HepG2 (cell line): ENCODE data around the gene ECHS1. TPM values are rescaled to one million over a fixed set of nuclear protein-coding genes. Genes with fewer than 3 reads are reported as not detected.
A peak's percentile ranks its signal among the peaks of the same experiment; 100 is the strongest.

ENCODE experiments used
- ATAC-seq: fragments of 200-7000 bp; cut with Tn5 transposase; 3 replicates; pipeline ENCODE4 v1.9.1; 2020; ENCODE audit warnings: mild to moderate bottlenecking, moderate library complexity
- BruUV-seq: library from RNA; stranded (reverse); fragments of 400-500 nt; replicated peaks from 2 replicates; lab custom pipeline; 2021; lab: Mats Ljungman, UMichigan
- CTCF ChIA-PET: fragments of 300-600 bp; formaldehyde crosslinking; extraction: SDS; loops from one replicate; lab custom pipeline; 2021; ENCODE audit warnings: low total read pairs, inconsistent platforms, low intra/inter-chr PET ratio; lab: Yijun Ruan, JAX
- POLR2A ChIA-PET: fragments of 350-600 bp; sonication (Branson Sonifier 250); formaldehyde crosslinking; loops from one replicate; lab custom pipeline; 2020; ENCODE audit warnings: antibody characterized with exemption, inconsistent platforms; lab: Yijun Ruan, JAX
- DNase-seq: peaks from one replicate; pipeline ENCODE4 v3.0.0-alpha.2; 2015; ENCODE audit warnings: low spot score
- FAIRE-seq: peaks from 3 replicates; lab custom pipeline; 2011; peaks lifted over from hg19 to GRCh38; lab: Jason Lieb, UNC
- H2AFZ ChIP-seq: one replicate; pipeline ENCODE4 v1.6.1; 2011; ENCODE audit warnings: low read length, inconsistent platforms
- H3K27ac ChIP-seq: fragments of 300-600 bp; 3 replicates; pipeline ENCODE4 v1.8.0; 2011; ENCODE audit warnings: mixed run types, mild to moderate bottlenecking, mixed read lengths, low read length, inconsistent platforms; ENCODE audit not compliant: insufficient read depth; ENCODE audit errors: extremely low read length
- H3K27me3 ChIP-seq, 2 experiments: fragments of 200-600 bp in 1 of 2; 2 replicates in 1 of 2; 3 replicates in 1 of 2; pipeline versions ENCODE4 v1.6.0 to v1.8.0; 2011; ENCODE audit warnings: low read length in 2 of 2, mild to moderate bottlenecking in 2 of 2, moderate library complexity in 2 of 2, inconsistent platforms in 1 of 2; ENCODE audit not compliant: insufficient read depth in 2 of 2, control insufficient read depth in 1 of 2
- H3K36me3 ChIP-seq, 2 experiments: fragments of 200-600 bp in 1 of 2; replicated peaks in 1 of 2; 2 replicates in 1 of 2; 3 replicates in 1 of 2; pipeline versions ENCODE4 v1.5.1 to v1.8.0; 2011; ENCODE audit warnings: low read length in 2 of 2, inconsistent platforms in 1 of 2; ENCODE audit not compliant: insufficient read depth in 2 of 2, control insufficient read depth in 1 of 2
- H3K4me1 ChIP-seq: 2 replicates; pipeline ENCODE4 v1.5.1; 2012; ENCODE audit warnings: low read length, inconsistent platforms; ENCODE audit not compliant: insufficient read depth
- H3K4me2 ChIP-seq: 2 replicates; pipeline ENCODE4 v1.6.0; 2011; ENCODE audit warnings: low read depth, low read length, inconsistent platforms
- H3K4me3 ChIP-seq, 3 experiments: fragments of 200-600 bp in 1 of 3; sonication (generic), shearing (Covaris generic) in 1 of 3; replicated peaks in 1 of 3; 2 replicates each; pipeline ENCODE4 v1.5.1; 2011 to 2016; ENCODE audit warnings: low read length in 3 of 3, inconsistent platforms in 2 of 3, low read depth in 2 of 3, mild to moderate bottlenecking in 2 of 3, control low read depth in 1 of 3, mixed read lengths in 1 of 3; ENCODE audit not compliant: insufficient read depth in 1 of 3
- H3K79me2 ChIP-seq: one replicate; pipeline ENCODE4 v1.6.1; 2011; ENCODE audit warnings: low read length, inconsistent platforms; ENCODE audit not compliant: insufficient read depth
- H3K9ac ChIP-seq: 2 replicates; pipeline ENCODE4 v1.6.0; 2011; ENCODE audit warnings: mild to moderate bottlenecking, low read depth, low read length, inconsistent platforms; ENCODE audit not compliant: insufficient read depth
- H3K9me3 ChIP-seq: 2 replicates; pipeline ENCODE4 v1.5.1; 2012; ENCODE audit warnings: mild to moderate bottlenecking, low read length
- H4K20me1 ChIP-seq: 2 replicates; pipeline ENCODE4 v1.6.0; 2011; ENCODE audit warnings: inconsistent platforms, mild to moderate bottlenecking, low read length, moderate library complexity; ENCODE audit not compliant: insufficient read depth
- AGO2 ChIP-seq: fragments of 200-400 bp; formaldehyde crosslinking; optimal IDR thresholded peaks from 2 replicates; pipeline ENCODE3; 2017; ENCODE audit warnings: mild to moderate bottlenecking, low read depth, low read length, moderate library complexity
- AKNA ChIP-seq: sonication (generic); formaldehyde crosslinking; IDR thresholded peaks from 2 replicates; pipeline ENCODE4 v1.4.0; 2020; ENCODE audit warnings: missing genetic modification reagents, borderline replicate concordance
- ARNT2 ChIP-seq: sonication (generic); formaldehyde crosslinking; IDR thresholded peaks from 2 replicates; pipeline ENCODE4 v1.8.0; 2022; ENCODE audit warnings: mild to moderate bottlenecking, low read depth, missing genetic modification reagents, moderate library complexity
- GLI4 ChIP-seq: sonication (generic); formaldehyde crosslinking; IDR thresholded peaks from 2 replicates; pipeline ENCODE4 v1.5.1; 2020; ENCODE audit warnings: missing genetic modification reagents, mild to moderate bottlenecking, moderate library complexity, borderline replicate concordance
- HDAC2 ChIP-seq: sonication (generic); formaldehyde crosslinking; IDR thresholded peaks from 2 replicates; pipeline ENCODE4 v1.4.0; 2020; ENCODE audit warnings: missing genetic modification reagents
- KLF6 ChIP-seq: IDR thresholded peaks from 2 replicates; pipeline ENCODE4 v1.8.0; 2016; ENCODE audit warnings: missing biosample characterization, missing genetic modification reagents
- NBN ChIP-seq: fragments of 450-650 bp; conservative IDR thresholded peaks from 2 replicates; pipeline ENCODE4 v1.6.1; 2017
- RBFOX2 ChIP-seq: fragments of 200-400 bp; formaldehyde crosslinking; IDR thresholded peaks from 2 replicates; pipeline ENCODE4 v1.6.1; 2017; ENCODE audit warnings: low read depth, mild to moderate bottlenecking, low read length
- SMAD3 ChIP-seq: sonication (generic); formaldehyde crosslinking; IDR thresholded peaks from 2 replicates; pipeline ENCODE4 v1.4.0; 2020; ENCODE audit warnings: missing genetic modification reagents
- TBX3 ChIP-seq: fragments of 450-650 bp; IDR thresholded peaks from 2 replicates; pipeline ENCODE4 v1.6.1; 2017; ENCODE audit warnings: antibody characterized with exemption, mild to moderate bottlenecking, inconsistent platforms, borderline replicate concordance
- ZBTB7A ChIP-seq: sonication (generic); formaldehyde crosslinking; IDR thresholded peaks from 2 replicates; pipeline ENCODE4 v1.8.0; 2022; ENCODE audit warnings: mild to moderate bottlenecking, missing genetic modification reagents
- ZNF224 ChIP-seq: sonication (generic); formaldehyde crosslinking; IDR thresholded peaks from 2 replicates; pipeline ENCODE4 v1.5.0; 2020; ENCODE audit warnings: mild to moderate bottlenecking, missing genetic modification reagents
- ZNF275 ChIP-seq: sonication (generic); formaldehyde crosslinking; IDR thresholded peaks from 2 replicates; pipeline ENCODE4 v1.8.0; 2022; ENCODE audit warnings: missing genetic modification reagents, mild to moderate bottlenecking, inconsistent platforms, borderline replicate concordance
- WGBS: methylation state at CpG from one replicate; pipeline ENCODE4 v1.1.6; 2017; ENCODE audit warnings: low lambda C conversion rate; 5-methylcytosine and 5-hydroxymethylcytosine counted together
- in situ Hi-C: cut with HindIII; loops from 2 replicates; pipeline ENCODE4 v1.10.0; 2017; ENCODE audit warnings: low pct_unique_long_range_greater_than_20kb; ENCODE audit not compliant: extremely low pct_ligation_motif_present
- intact Hi-C: fragments of 100-400 bp; cut with micrococcal nuclease; formaldehyde crosslinking; loops from one replicate; pipeline ENCODE4 v1.10.0; 2022; ENCODE audit not compliant: unreplicated experiment
- polyA plus RNA-seq, 8 experiments: library from polyadenylated mRNA; depleted of rRNA in 3 of 8; stranded (reverse) in 7 of 8; unstranded in 1 of 8; fragments of >200 nt; fragmentation: Illumina TruSeq in 4 of 8; extraction: Trizol in 4 of 8; gene quantifications; 2 replicates each; pipeline versions ENCODE4 v1.2.1 to v1.2.3, GENCODE V29; 2011 to 2016; ENCODE audit warnings: low read depth in 4 of 8, missing spikeins in 1 of 8, mixed read lengths in 1 of 8; ENCODE audit not compliant: insufficient read depth in 1 of 8
- total RNA-seq, 5 experiments: library from RNA; depleted of rRNA; stranded (reverse); fragments of >200 nt; fragmentation: Illumina TruSeq; extraction: Trizol; gene quantifications; 2 replicates each; pipeline ENCODE4 v1.2.3, GENCODE V29; 2016; ENCODE audit warnings: low read depth in 1 of 5

Gene ECHS1
- total and polyA plus RNA-seq, 2 of the 13 experiments (the other 11 are each of a cell fraction or from before 2014, with no cell fraction given) = 32.7 to 195 TPM

- H3K4me2 ChIP-seq = no peak overlapping the region
- H4K20me1 ChIP-seq = no peaks in the 10 kb centered on the region
- no peak for TF ChIP-seq TBX3
- TF ChIP-seq RBFOX2 = 0 out of 2 replicates have a peak, but pooled peaks have one; percentile 32
- peak; percentile 38 for TF ChIP-seq AGO2
- TF ChIP-seq, all 625 proteins: peak for 2
- no peak overlapping the region for H3K9ac ChIP-seq
- ChIA-PET CTCF (no interaction called here), POLR2A (no interaction called here)
- peaks cover 17% of the 10 kb centered on the region for H3K79me2 ChIP-seq
- ATAC-seq (no peak), DNase-seq (no peak), FAIRE-seq (no peak)
- H3K4me3 ChIP-seq = no peak overlapping the region
- H3K27me3 ChIP-seq = no peaks in the 10 kb centered on the region; a peak in 1 of 5 replicates
- H3K36me3 ChIP-seq = peaks cover 7 to 56% of the 10 kb centered on the region in 2 experiments; a peak in 4 of 5 replicates
- no peak overlapping the region for H3K27ac ChIP-seq
- 97% methylated on average over 16 of the region's 19 CpGs for WGBS
- no peaks in the 10 kb centered on the region for H3K9me3 ChIP-seq
- BruUV-seq = no TSS peak
- intact Hi-C loops (no loop called here), in situ Hi-C loops (no loop called here)
- H3K4me1 ChIP-seq = peaks cover 13% of the 10 kb centered on the region
- H2AFZ ChIP-seq = no peak overlapping the region
Observed at GRCh38 chr10:133399123-133399601, 26.0 kb upstream of the ECHS1 start.

- no peak for ATAC-seq
- Histone ChIP-seq H4K20me1 (no peaks in the 10 kb centered on the region), H3K4me2 (no peak overlapping the region), H3K36me3 (peaks cover 5 to 50% of the 10 kb centered on the region in 2 experiments; a peak in 4 of 5 replicates), H3K79me2 (peaks cover 17% of the 10 kb centered on the region), H2AFZ (no peak overlapping the region), H3K27ac (no peak overlapping the region), H3K9me3 (no peaks in the 10 kb centered on the region), H3K4me3 (no peak overlapping the region), H3K9ac (no peak overlapping the region), H3K27me3 (no peaks in the 10 kb centered on the region; a peak in 1 of 5 replicates), H3K4me1 (peaks cover 19% of the 10 kb centered on the region)
- intact Hi-C loops = no loop called here
- no TSS peak for BruUV-seq
- WGBS = over 99% methylated on average over 7 of the region's 7 CpGs
- DNase-seq = no peak
- in situ Hi-C loops = no loop called here
- ChIA-PET CTCF (no interaction called here), POLR2A (no interaction called here)
- FAIRE-seq = no peak
- TF ChIP-seq ARNT2 (CRISPR knock-in tag) = no peak
- TF ChIP-seq AKNA = no peak
- TF ChIP-seq ZNF275 (CRISPR knock-in tag) = no peak
- no peak for TF ChIP-seq KLF6 (CRISPR knock-in tag)
- TF ChIP-seq ZBTB7A = no peak
- TF ChIP-seq ZNF224 (CRISPR knock-in tag) = no peak
- no peak for TF ChIP-seq HDAC2
- no peak for TF ChIP-seq NBN
- TF ChIP-seq SMAD3 (CRISPR knock-in tag) = no peak
- no peak for TF ChIP-seq GLI4 (CRISPR knock-in tag)
Observed at GRCh38 chr10:133397938-133398337, 24.8 kb upstream of the ECHS1 start.
